SK-N-SH treated with all-trans-retinoic acid at 6 μM for 48 hours (cell line): ENCODE data around the gene PEDS1.
A peak's percentile ranks its signal among the peaks of the same experiment; 100 is the strongest.

Source experiments
- ATAC-seq: fragments of 200-7000 bp; cut with Tn5 transposase; 3 replicates; pipeline ENCODE4 v1.9.1; 2020; ENCODE audit warnings: mild to moderate bottlenecking, moderate library complexity
- BACH2 ChIP-seq: fragments of 250-450 bp; sonication (Bioruptor Pico); IDR thresholded peaks from 2 replicates; pipeline ENCODE4 v1.9.0; 2021; ENCODE audit warnings: mild to moderate bottlenecking, borderline replicate concordance
- CREB5 ChIP-seq: fragments of 250-450 bp; sonication (Bioruptor Pico); IDR thresholded peaks from 2 replicates; pipeline ENCODE4 v1.5.1; 2020; ENCODE audit warnings: low read depth, mild to moderate bottlenecking, moderate library complexity
- CSDC2 ChIP-seq: fragments of 250-450 bp; sonication (Bioruptor Pico); IDR thresholded peaks from 2 replicates; pipeline ENCODE4 v1.5.0; 2020; ENCODE audit warnings: mild to moderate bottlenecking, moderate library complexity
- GLIS3 ChIP-seq: fragments of 250-450 bp; sonication (Bioruptor Pico); IDR thresholded peaks from 2 replicates; pipeline ENCODE4 v1.5.0; 2020; ENCODE audit warnings: mild to moderate bottlenecking, moderate library complexity
- ISL1 ChIP-seq: fragments of 250-450 bp; sonication (Bioruptor Pico); IDR thresholded peaks from 2 replicates; pipeline ENCODE4 v2.1.2; 2022; ENCODE audit warnings: mild to moderate bottlenecking, moderate library complexity
- OSR1 ChIP-seq: fragments of 250-450 bp; sonication (Bioruptor Pico); IDR thresholded peaks from 2 replicates; pipeline ENCODE4 v1.8.0; 2022; ENCODE audit warnings: moderate library complexity, mild to moderate bottlenecking, inconsistent platforms
- PATZ1 ChIP-seq: fragments of 250-450 bp; sonication (Bioruptor Pico); IDR thresholded peaks from 2 replicates; pipeline ENCODE4 v1.8.0; 2020; ENCODE audit warnings: mild to moderate bottlenecking, moderate library complexity, borderline replicate concordance
- PPARA ChIP-seq: fragments of 250-450 bp; sonication (Bioruptor Pico); IDR thresholded peaks from 2 replicates; pipeline ENCODE4 v1.5.0; 2020; ENCODE audit warnings: mild to moderate bottlenecking, borderline replicate concordance
- RARB ChIP-seq: fragments of 250-450 bp; sonication (Bioruptor Pico); IDR thresholded peaks from 2 replicates; pipeline ENCODE4 v1.8.0; 2021; ENCODE audit warnings: mild to moderate bottlenecking, moderate library complexity
- SNAI2 ChIP-seq: fragments of 250-450 bp; sonication (Bioruptor Pico); IDR thresholded peaks from 2 replicates; pipeline ENCODE4 v1.5.0; 2020; ENCODE audit warnings: mild to moderate bottlenecking, moderate library complexity
- TCF4 ChIP-seq: fragments of 250-450 bp; sonication (Bioruptor Pico); IDR thresholded peaks from 2 replicates; pipeline ENCODE4 v1.8.0; 2021; ENCODE audit warnings: mild to moderate bottlenecking, moderate library complexity, borderline replicate concordance
- ZFP30 ChIP-seq: fragments of 450-650 bp; formaldehyde crosslinking; IDR thresholded peaks from 2 replicates; pipeline ENCODE4 v1.5.0; 2022; ENCODE audit warnings: mild to moderate bottlenecking, moderate library complexity
- ZNF565 ChIP-seq: fragments of 450-650 bp; formaldehyde crosslinking; conservative IDR thresholded peaks from 2 replicates; pipeline ENCODE4 v1.5.0; 2020; ENCODE audit warnings: low read depth, mild to moderate bottlenecking, moderate library complexity
- ZNF70 ChIP-seq: fragments of 450-650 bp; formaldehyde crosslinking; IDR thresholded peaks from 2 replicates; pipeline ENCODE4 v1.5.0; 2020; ENCODE audit warnings: mild to moderate bottlenecking, moderate library complexity
- ZNF8 ChIP-seq: fragments of 450-650 bp; formaldehyde crosslinking; IDR thresholded peaks from 2 replicates; pipeline ENCODE4 v1.5.0; 2020; ENCODE audit warnings: mild to moderate bottlenecking, moderate library complexity
- TF ChIP-seq, protein P1 (sequence below): fragments of 250-450 bp; sonication (Bioruptor Pico); IDR thresholded peaks from 2 replicates; pipeline ENCODE4 v1.8.0; 2021; ENCODE audit warnings: low read depth, mild to moderate bottlenecking, moderate library complexity, borderline replicate concordance
- TF ChIP-seq, protein P2 (sequence below): fragments of 250-450 bp; sonication (Bioruptor Pico); IDR thresholded peaks from 2 replicates; pipeline ENCODE4 v1.5.1; 2021; ENCODE audit warnings: mild to moderate bottlenecking, moderate library complexity

Gene PEDS1

GRCh38 chr20:50129662-50130355, 23.7 kb downstream of the PEDS1 start:
- ATAC-seq: peak; percentile 54; the same call in 2 of the 3 replicates
- TF ChIP-seq, protein P1, sequence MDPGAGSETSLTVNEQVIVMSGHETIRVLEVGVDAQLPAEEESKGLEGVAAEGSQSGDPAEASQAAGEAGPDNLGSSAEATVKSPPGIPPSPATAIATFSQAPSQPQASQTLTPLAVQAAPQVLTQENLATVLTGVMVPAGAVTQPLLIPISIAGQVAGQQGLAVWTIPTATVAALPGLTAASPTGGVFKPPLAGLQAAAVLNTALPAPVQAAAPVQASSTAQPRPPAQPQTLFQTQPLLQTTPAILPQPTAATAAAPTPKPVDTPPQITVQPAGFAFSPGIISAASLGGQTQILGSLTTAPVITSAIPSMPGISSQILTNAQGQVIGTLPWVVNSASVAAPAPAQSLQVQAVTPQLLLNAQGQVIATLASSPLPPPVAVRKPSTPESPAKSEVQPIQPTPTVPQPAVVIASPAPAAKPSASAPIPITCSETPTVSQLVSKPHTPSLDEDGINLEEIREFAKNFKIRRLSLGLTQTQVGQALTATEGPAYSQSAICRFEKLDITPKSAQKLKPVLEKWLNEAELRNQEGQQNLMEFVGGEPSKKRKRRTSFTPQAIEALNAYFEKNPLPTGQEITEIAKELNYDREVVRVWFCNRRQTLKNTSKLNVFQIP (CRISPR knock-in tag): no peak
- TF ChIP-seq PPARA (CRISPR knock-in tag): no peak
- TF ChIP-seq CSDC2 (CRISPR knock-in tag): no peak
- TF ChIP-seq, all 23 proteins: peak for 0

DNA sequence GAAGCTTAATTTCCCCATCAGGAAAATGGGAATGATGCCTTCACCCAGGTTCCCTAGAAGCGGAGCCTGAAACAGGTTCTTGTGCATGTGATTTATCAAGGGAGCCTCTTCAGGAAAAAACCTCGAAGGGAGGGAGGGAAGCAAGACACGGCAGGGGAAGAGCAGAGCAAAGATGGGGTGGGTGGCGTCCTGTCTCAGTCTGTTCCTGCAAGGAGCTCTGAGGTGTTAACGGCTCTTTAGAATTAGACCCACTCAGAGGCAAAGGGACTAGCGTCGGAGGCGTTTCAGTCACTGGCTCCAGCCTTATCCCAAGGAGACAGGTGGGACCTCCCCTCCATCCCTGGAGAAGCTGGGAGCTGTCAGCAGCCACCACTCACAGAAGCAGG, 25.0 kb downstream of the PEDS1 start:
- ATAC-seq: no peak

DNA sequence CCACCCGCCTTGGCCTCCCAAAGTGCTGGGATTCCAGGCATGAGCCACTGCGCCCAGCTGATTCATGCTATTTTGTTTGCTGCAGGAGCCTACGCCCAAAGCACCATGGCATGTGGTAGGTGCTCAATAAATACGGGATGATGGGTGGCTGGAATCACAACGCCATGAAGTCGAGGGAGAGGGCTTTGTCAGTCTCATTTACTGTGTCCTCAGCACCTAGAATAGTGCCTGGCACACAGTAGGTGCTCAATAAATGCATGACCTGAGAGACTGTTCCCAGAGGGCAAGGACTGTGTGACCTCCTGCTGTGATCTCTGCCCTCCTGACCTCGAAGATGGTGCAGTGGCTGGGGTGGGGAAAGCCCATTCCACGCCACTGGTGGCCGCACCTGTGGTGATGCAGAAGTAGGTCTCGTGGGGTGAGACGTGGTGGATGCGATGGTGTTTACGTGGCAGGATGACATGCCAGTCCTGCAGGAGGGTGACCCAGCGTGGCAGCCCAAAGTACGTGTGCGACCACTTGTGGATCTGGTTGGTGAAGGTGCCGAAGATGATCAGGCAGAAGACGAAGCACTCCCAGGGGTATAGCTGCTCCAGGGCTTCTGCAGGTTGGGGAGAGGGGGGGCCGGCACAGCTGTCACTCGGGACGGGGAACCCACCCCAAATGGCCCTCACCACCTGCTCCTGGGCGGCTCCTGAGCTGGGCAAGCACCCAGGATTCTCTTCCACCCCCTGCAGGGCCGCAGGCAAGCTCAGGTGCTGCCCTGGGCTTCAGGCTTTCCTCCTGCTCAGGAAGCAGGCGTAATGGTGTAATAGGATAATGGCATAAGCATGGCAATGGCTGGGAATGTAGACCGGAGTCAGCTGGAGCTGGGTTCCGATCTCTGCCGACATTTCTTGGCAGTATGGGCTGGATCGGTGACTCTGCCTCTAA, 25.7 kb downstream of the PEDS1 start:
- TF ChIP-seq BACH2 (no peak), ZFP30 (CRISPR knock-in tag) (no peak), GLIS3 (no peak), RARB (CRISPR knock-in tag) (no peak), ZNF8 (no peak), OSR1 (CRISPR knock-in tag) (no peak), ISL1 (no peak), PPARA (CRISPR knock-in tag) (no peak), SNAI2 (no peak), CREB5 (CRISPR knock-in tag) (no peak), CSDC2 (CRISPR knock-in tag) (no peak)
- TF ChIP-seq, protein P1 (CRISPR knock-in tag): no peak
- TF ChIP-seq, protein P2, sequence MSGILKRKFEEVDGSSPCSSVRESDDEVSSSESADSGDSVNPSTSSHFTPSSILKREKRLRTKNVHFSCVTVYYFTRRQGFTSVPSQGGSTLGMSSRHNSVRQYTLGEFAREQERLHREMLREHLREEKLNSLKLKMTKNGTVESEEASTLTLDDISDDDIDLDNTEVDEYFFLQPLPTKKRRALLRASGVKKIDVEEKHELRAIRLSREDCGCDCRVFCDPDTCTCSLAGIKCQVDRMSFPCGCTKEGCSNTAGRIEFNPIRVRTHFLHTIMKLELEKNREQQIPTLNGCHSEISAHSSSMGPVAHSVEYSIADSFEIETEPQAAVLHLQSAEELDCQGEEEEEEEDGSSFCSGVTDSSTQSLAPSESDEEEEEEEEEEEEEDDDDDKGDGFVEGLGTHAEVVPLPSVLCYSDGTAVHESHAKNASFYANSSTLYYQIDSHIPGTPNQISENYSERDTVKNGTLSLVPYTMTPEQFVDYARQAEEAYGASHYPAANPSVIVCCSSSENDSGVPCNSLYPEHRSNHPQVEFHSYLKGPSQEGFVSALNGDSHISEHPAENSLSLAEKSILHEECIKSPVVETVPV: no peak
- ATAC-seq: no peak

More for the DNA sequence above, 25.0 kb downstream of the PEDS1 start:
- TF ChIP-seq CREB5 (CRISPR knock-in tag) (no peak), BACH2 (no peak)
- TF ChIP-seq, protein P1 (CRISPR knock-in tag): no peak
- TF ChIP-seq, all 23 proteins: peak for 0

GRCh38 chr20:50126662-50127061, 26.9 kb downstream of the PEDS1 start:
- peak; percentile 21; the same call in 1 of the 3 replicates for ATAC-seq
- no peak for TF ChIP-seq SNAI2
- TF ChIP-seq TCF4 (CRISPR knock-in tag): no peak
- no peak for TF ChIP-seq GLIS3
- TF ChIP-seq ZFP30 (CRISPR knock-in tag): no peak
- no peak for TF ChIP-seq ZNF70 (CRISPR knock-in tag)
- TF ChIP-seq, protein P2: no peak
- TF ChIP-seq OSR1 (CRISPR knock-in tag): no peak
- TF ChIP-seq CREB5 (CRISPR knock-in tag): no peak
- TF ChIP-seq BACH2: no peak
- TF ChIP-seq RARB (CRISPR knock-in tag): no peak
- TF ChIP-seq ISL1: no peak
- no peak for TF ChIP-seq ZNF565 (CRISPR knock-in tag)
- TF ChIP-seq PATZ1 (CRISPR knock-in tag): no peak
